GM23338 (cell line): ENCODE data around the gene ADAM11.

Experiments
- CREB1 ChIP-seq: fragments of 250-450 bp; sonication (Bioruptor Pico); IDR thresholded peaks from 2 replicates; pipeline ENCODE4 v1.5.0; 2020; ENCODE audit warnings: low read depth, mild to moderate bottlenecking, moderate library complexity
- CTCF ChIP-seq, 2 experiments: fragments of 200-600 bp in 1 of 2; sonication (generic) in 1 of 2; conservative IDR thresholded peaks; 2 replicates each; pipeline versions ENCODE4 v1.5.1 to v1.6.1; 2016 to 2017; ENCODE audit warnings: antibody characterized with exemption in 2 of 2, low read depth in 2 of 2, mild to moderate bottlenecking in 2 of 2, moderate library complexity in 1 of 2
- ETS1 ChIP-seq: IDR thresholded peaks from 2 replicates; pipeline ENCODE4 v1.6.1; 2016; ENCODE audit warnings: antibody characterized with exemption
- EZH2 ChIP-seq: fragments of 200-600 bp; sonication (generic); IDR thresholded peaks from one replicate; pipeline ENCODE4 v1.8.0; 2017; ENCODE audit warnings: antibody characterized with exemption, mild to moderate bottlenecking, low read depth; ENCODE audit not compliant: unreplicated experiment
- EZH2phosphoT487 ChIP-seq: fragments of 200-600 bp; sonication (generic); IDR thresholded peaks from one replicate; pipeline ENCODE4 v1.8.1; 2018; ENCODE audit warnings: antibody characterized with exemption; ENCODE audit not compliant: unreplicated experiment
- JUNB ChIP-seq: IDR thresholded peaks from one replicate; pipeline ENCODE4 v1.6.1; 2016; ENCODE audit warnings: antibody characterized with exemption; ENCODE audit not compliant: unreplicated experiment
- NANOG ChIP-seq: IDR thresholded peaks from 2 replicates; pipeline ENCODE4 v1.6.1; 2016; ENCODE audit warnings: antibody characterized with exemption, borderline replicate concordance
- POLR2AphosphoS5 ChIP-seq: IDR thresholded peaks from 2 replicates; pipeline ENCODE4 v1.6.1; 2016; ENCODE audit warnings: antibody characterized with exemption, low read depth
- REST ChIP-seq: IDR thresholded peaks from one replicate; pipeline ENCODE4 v1.6.1; 2018; ENCODE audit warnings: antibody characterized with exemption; ENCODE audit not compliant: unreplicated experiment
- ZNF114 ChIP-seq: fragments of 250-450 bp; sonication (Bioruptor Pico); IDR thresholded peaks from 2 replicates; pipeline ENCODE4 v1.5.0; 2020; ENCODE audit warnings: mild to moderate bottlenecking, moderate library complexity
- ZNF331 ChIP-seq: fragments of 250-450 bp; sonication (Bioruptor Pico); IDR thresholded peaks from 2 replicates; pipeline ENCODE4 v1.5.0; 2020; ENCODE audit warnings: low read depth, mild to moderate bottlenecking, moderate library complexity
- ZNF462 ChIP-seq: fragments of 250-450 bp; sonication (Bioruptor Pico); IDR thresholded peaks from 2 replicates; pipeline ENCODE4 v1.5.0; 2020; ENCODE audit warnings: mild to moderate bottlenecking, moderate library complexity

GRCh38 chr17:44778656-44779210 is 19.9 kb downstream of the ADAM11 start:
- TF ChIP-seq CTCF (conservative IDR thresholded peaks at IDR 0.05; ENCODE audit: low read depth in 2 of 2) (no peak), REST (no peak), EZH2 (no peak), EZH2phosphoT487 (no peak), POLR2AphosphoS5 (no peak), CREB1 (no peak), ZNF331 (CRISPR knock-in tag) (no peak), NANOG (no peak), JUNB (no peak), ETS1 (no peak), ZNF114 (no peak), ZNF462 (CRISPR knock-in tag) (no peak)
